ENCODE measurements around the gene SERINC5. TPM values are rescaled to one million over a fixed set of nuclear protein-coding genes. Genes with fewer than 3 reads are reported as not detected.

SERINC5 gene
- total RNA-seq, 1 experiment from 2014 or later = 52.3 TPM

- Histone ChIP-seq H4K91ac (ENCODE audit: insufficient read length, low read depth, low read length) (no peak overlapping the region), H2BK5ac (ENCODE audit: insufficient read length, low read length) (no peak overlapping the region), H3K9ac (ENCODE audit: extremely low read depth, insufficient read length, low read length) (no peak overlapping the region), H4K8ac (replicated peaks; ENCODE audit: insufficient read length, low read depth, low read length) (no peak overlapping the region), H3K79me1 (ENCODE audit: insufficient read depth, low read depth, low read length, poor library complexity, severe bottlenecking) (no peaks in the 10 kb centered on the region), H3T11ph (ENCODE audit: low read length) (no peak overlapping the region), H2AK5ac (ENCODE audit: insufficient read length, low read length) (no peak overlapping the region), H3K4me2 (ENCODE audit: insufficient read depth, insufficient read length, low read length) (no peak overlapping the region), H3K56ac (ENCODE audit: insufficient read length, low read depth, low read length) (no peak overlapping the region), H4K20me1 (ENCODE audit: control insufficient read depth, insufficient read depth, insufficient read length) (no peaks in the 10 kb centered on the region), H2BK12ac (ENCODE audit: insufficient read length, low read depth, low read length) (no peak overlapping the region), H3K27ac (ENCODE audit: insufficient read length, low read depth, low read length) (no peak overlapping the region), H3K9me3 (ENCODE audit: control insufficient read depth, low read depth, low read length) (no peaks in the 10 kb centered on the region), H2BK15ac (ENCODE audit: low read depth, low read length) (no peak overlapping the region), H4K5ac (ENCODE audit: insufficient read length, low read depth, low read length) (no peak overlapping the region), H3K79me2 (ENCODE audit: insufficient read depth, low read length) (no peaks in the 10 kb centered on the region), H2BK120ac (ENCODE audit: low read depth, low read length, poor library complexity, severe bottlenecking) (no peak overlapping the region), H3K18ac (ENCODE audit: insufficient read length, low read depth, low read length) (no peak overlapping the region), H3K4ac (ENCODE audit: low read depth, low read length) (no peak overlapping the region), H3K27me3 (ENCODE audit: insufficient read depth, low read length) (no peaks in the 10 kb centered on the region), H3K4me1 (ENCODE audit: insufficient read depth, low read length) (no peaks in the 10 kb centered on the region), H3K23ac (ENCODE audit: insufficient read length, low read depth, low read length) (no peak overlapping the region), H2AFZ (ENCODE audit: low read length) (no peak overlapping the region), H3K14ac (ENCODE audit: insufficient read depth, low read length) (no peak overlapping the region), H3K23me2 (ENCODE audit: insufficient read length, low read depth, low read length, poor library complexity, severe bottlenecking) (no peaks in the 10 kb centered on the region), H2BK20ac (ENCODE audit: low read depth, low read length, poor library complexity, severe bottlenecking) (no peak overlapping the region)
- Mint-ChIP-seq H3K9me3 (no peaks in the 10 kb centered on the region; a peak in 1 of 5 replicates), H3K4me1 (peaks cover 5 to 6% of the 10 kb centered on the region in 2 experiments), H3K4me3 (no peak overlapping the region), H3K27me3 (ENCODE audit: low read depth) (no peaks in the 10 kb centered on the region), H3K27ac (no peak overlapping the region), H3K36me3 (ENCODE audit: insufficient read depth in 1 of 3, low read depth in 3 of 3) (no peaks in the 10 kb centered on the region)
- WGBS (ENCODE audit: extremely low coverage, insufficient read length, low lambda C conversion rate) = no CpG with 5 or more reads among the region's 1 CpG
- no peak for TF ChIP-seq CTCF (conservative IDR thresholded peaks at IDR 0.05)
- DNase-seq = no peak
These were observed 27.5 kb upstream of the SERINC5 start for GRCh38 chr5:80283360-80283759.

All from H9 (cell line).